HG03571 (cell line): ENCODE data around the gene SPZ1.
"Not testable (repeated sequence)": the region's sequence is repeated elsewhere in the genome, so short reads cannot be mapped to it uniquely, and the experiment has no call there.

Experiments
- ATAC-seq: cut with Tn5 transposase; IDR thresholded peaks from one replicate; pipeline ENCODE4 v1.9.1; 2021; ENCODE audit not compliant: unreplicated experiment

The SPZ1 gene

DNA sequence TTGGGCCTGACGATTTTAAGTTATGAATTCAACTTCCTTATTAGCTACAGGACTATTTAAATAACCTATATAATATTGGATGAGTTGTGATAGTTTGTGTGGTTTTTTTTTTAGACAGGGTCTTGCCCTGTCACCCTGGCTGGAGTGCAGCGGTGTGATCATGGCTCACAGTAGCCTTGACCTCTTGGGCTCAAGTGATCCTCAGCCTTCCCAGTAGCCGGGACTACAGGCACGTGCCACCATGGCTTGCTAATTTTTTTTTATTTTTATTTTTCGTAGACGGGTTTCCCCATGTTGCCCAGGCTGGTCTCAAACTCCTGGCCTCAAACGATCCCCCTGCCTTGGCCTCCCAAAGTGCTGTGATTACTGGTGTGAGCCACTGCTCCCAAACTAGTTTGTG lies 17.6 kb downstream of the SPZ1 start:
- ATAC-seq = no peak

DNA sequence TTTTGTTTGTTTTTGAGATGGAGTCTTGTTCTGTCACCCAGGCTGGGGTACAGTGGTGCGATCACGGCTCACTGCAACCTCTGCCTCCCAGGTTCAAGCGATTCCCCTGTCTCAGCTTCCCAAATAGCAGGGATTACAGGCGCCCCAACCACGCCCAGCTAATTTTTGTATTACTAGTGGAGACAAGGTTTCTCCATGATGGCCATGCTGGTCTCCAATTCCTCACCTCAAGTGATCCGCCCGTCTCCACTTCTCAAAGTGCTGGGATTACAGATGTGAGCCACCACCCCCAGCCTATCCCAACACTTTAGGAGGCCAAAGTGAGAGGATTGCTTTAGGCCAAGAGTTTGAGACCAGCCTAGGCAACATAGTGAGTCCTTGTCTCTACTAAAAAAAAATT lies 19.3 kb downstream of the SPZ1 start:
- ATAC-seq = no peak

DNA sequence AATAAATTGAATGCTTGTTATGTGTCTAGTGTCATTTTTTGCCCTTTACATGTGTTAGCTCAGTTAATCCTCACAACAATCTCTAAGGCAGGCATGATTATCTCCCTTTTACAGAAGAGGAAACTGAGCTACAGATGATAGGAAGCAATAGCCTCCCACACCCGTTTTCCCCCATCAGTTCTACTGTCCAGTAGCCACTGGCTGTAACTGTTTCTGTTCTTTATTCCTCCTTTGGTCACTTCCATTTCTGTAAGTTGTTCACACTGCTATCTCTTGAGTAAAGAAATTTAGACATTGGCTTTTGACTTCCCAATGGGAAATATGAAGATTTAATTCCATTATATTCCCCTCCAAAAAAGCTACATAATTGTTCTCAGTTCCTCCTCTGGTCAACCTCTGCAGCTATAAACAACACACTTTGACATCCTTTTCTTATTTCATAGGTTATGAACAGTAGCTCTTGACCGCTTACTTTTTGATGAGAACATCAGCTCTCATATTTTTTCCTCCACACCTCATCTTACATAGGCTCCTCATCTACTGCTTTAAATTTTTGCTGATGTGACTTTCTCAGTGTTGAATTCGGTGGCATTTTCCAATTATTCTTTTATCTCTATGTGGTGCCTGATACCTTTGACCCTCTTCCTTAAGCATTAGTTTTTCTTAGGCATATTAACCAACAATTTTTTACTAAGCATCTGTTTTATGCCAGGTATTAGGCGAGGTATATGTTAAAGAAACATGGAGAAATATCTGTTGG lies 21.4 kb downstream of the SPZ1 start:
- no peak for ATAC-seq

DNA sequence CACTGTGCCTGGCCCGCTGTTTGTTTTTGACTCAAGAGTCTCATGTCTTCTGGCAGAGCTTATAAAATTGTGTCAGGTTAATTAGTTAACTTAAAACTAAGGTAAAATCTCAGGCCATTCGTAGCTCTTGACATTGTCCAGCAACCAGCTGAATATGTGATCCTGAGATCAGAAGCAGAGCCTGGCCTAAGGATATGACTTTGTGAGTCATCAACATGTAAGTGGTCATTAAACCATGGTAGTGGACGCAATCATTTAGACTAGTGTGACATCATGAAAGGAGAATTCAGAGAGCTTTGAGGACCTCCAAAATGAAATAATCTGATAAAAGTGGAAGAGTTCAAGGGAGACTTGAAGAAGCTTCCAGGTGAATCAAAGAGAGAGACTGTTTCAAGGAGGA lies 23.3 kb downstream of the SPZ1 start:
- ATAC-seq = no peak

DNA sequence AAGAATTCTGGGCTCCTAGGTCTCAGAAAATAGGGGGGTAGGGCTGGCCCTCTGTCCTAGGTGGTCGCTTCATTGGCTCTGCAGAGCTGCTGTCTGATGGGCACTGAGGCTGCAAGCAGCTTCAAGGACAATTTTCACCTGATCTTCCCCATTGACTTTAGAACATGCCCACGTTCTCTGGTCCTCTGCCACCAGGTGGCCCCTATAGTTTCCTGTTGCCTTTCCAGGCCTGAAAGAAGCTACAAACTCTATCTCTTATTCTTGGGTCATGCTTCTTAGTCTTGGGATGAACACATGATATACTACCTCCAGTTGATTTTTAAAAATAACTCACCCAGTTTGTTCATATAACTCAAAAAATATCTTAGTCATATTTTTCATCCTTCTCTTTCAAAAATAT lies 26.3 kb downstream of the SPZ1 start:
- no peak for ATAC-seq

DNA sequence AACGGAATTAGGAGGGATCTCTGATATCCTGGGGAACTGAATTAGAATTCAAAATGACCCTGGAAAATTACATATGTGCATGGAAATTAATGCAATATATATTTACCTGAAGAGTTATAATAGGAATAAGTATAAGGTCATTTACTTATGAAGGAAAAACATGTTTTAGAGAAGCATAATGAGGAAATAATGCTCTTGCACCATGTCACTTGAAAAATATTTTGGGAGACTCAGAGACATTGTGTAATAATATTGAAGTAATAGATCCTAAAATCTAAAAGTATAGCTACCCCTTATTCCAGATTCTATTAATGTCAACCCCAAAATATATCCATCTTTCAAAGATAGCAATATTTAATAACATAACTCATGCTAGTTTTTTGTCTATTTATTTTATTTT lies 28.4 kb downstream of the SPZ1 start:
- no peak for ATAC-seq

DNA sequence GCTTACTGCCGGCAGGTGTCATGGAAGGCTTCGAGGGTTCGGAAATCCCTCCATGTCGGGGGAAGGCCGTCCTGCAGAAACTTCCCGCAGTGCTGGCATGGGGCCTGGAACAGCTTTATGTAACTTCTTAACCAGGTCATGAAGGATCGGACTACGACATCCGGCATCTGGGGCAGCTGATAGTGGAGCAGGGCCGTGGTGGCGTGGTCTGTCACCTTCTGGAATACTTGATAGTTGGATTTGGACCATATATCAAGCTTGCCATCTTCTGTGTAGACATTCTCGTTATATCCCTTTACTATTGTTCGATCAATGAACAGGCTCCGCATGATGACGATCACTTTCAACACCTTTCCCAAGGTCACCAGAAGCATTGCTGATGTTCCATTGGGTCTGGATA lies 31.2 kb downstream of the SPZ1 start:
- ATAC-seq = not testable (repeated sequence)

DNA sequence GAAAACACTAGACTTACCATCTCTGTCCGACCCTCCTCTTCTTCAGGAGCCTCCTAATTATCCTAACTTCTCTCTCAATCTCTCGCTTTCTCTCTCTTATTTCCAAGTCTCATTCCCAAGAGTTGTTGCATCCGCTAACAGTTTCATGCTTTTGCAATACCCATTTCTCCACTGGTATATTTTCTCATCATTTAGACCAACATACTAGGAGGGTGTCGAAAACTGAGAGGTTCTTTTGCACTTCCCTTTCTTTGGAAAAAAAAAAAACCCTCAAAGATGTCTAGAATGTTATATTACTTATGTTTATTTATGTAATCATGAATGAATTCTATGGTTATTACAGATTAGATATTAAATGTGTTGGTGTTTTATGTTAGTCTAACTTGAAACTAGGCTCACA lies 35.9 kb downstream of the SPZ1 start:
- no peak for ATAC-seq

DNA sequence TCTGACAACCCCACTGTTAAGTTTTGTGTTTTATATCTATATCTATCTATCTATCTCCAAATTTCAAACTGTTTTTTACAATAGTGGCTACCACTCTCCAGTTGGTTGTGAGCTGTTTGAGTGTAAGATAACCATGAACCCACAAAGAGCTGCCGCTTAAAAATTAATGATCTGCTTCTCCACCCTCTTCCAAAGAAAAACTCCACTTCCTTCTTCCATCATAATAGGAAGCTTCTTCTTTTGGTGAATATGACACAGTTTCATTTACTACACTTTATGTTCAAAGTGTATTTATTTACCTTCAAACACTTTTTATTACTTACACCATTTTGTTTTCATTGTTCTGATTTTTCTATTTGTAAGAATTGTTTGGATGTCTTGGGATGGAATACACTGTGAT lies 37.9 kb downstream of the SPZ1 start:
- ATAC-seq = no peak

DNA sequence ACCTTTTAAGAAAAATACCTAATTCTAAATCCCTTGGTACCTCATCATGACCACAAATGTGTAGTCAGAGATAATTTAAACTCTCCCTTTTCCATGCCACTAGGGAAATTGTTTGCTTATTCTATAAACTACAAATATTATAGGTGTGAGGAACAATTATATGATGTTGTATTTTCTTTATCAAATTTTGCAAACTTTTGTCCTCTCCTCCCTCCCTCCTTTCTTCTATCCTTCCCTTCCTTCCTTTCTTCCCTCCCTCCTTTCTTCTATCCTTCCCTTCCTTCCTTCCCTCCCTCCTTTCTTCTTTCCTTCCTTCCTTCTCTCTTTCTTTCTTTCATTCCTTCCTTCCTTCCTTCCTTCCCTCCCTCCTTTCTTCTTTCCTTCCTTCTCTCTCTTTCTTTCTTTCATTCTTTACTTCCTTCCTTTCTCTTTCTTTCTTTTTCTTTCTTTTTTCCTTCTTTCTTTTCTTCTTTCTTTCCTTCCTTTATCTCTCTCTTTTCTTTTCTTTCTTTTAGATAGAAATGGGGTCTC lies 41.2 kb downstream of the SPZ1 start:
- no peak for ATAC-seq

DNA sequence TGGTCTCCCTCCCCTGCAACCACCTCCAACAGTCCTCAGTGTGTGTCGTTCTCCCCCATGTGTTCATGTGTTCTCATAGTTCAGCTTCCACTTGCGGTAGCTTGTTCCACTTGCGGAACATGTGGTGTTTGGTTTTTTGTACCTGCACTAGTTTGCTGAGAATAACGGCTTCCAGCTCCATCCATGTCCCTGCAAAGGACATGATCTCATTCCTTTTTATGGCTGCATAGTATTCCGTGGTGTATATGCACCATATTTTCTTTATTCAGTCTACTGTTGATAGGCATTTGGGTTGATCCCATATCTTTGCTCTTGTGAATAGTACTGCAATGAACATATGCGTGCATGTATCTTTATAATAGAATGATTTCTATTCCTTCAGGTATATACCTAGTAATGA lies 45.1 kb downstream of the SPZ1 start:
- ATAC-seq = no peak

DNA sequence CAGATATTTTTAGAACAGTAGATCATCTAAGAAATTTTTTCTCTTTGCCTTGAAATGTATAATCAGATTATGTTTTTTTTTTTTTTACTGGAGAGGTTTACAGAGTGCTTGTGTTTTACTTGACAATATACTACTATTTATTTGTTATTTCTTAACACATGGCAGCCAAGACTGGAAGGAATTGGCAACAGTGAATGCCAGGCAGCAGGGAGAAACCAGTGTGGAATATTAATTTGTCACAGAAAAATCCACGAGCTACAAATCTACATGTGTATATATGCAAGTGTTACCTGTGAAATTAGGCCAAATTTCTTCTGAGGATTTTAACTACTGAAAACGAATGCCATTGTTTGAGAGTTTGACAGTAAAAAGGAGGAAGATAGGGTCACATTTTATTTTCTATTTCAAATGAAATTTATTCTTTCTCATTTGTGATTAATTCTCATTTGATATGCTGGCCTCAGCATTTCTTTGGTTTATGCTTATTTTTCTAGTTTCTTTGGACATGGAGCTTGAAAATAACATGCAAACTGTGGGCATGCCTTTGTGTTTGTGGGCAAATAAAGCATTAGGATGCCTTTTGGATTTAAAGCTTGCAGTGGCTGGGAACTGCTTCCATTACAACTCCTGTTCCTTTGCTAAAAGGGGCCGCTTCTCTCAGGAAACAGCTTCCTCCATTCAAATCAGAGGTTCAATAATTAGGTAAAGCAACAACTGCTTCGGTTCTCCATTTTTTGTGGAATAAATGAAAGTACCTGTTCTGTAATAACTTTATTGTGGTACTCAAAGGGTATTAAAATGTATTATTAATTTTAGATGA lies 49.1 kb downstream of the SPZ1 start:
- ATAC-seq = no peak

DNA sequence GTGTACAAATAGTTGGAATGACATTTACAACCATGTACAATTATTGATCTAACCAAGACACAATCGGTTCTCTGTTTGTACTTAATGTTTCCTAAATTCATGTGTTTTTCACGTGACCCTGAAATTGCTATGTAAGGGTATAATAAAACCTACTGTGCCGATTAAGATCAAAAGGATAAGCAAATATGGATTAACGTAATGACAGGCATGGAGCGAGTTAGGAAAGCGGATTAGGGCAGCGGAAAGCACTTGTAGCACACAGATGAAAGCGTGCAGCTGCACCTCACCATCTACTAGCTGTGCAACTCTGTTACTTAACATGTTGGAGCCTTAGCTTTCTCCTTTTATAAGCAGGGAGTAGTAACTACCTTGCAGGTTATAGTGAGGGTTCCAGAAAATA lies 49.7 kb downstream of the SPZ1 start:
- ATAC-seq = no peak

DNA sequence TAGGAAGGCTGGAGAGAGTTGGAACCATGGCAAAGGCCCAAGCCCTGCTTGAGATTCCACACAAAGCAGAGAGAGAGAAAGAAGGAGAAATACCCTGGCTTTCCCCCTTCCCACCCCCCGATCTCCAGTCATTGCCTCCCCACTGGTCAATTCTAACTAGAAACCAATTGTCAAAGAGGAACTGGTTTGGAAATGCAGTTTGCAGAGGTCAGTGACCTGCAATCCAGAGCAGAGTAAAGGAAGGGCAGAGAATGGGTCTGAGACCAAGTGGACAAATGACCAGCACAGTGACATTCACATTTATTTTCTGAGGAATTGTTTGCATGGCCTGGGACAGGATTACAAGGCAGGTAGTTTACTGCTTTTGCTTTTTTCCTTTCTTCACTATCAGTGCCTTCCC lies 50.6 kb downstream of the SPZ1 start:
- no peak for ATAC-seq
